ENCODE measurements around the gene PRAME.
"Not testable (repeated sequence)": the region's sequence is repeated elsewhere in the genome, so short reads cannot be mapped to it uniquely, and the experiment has no call there.

Gene PRAME

DNA sequence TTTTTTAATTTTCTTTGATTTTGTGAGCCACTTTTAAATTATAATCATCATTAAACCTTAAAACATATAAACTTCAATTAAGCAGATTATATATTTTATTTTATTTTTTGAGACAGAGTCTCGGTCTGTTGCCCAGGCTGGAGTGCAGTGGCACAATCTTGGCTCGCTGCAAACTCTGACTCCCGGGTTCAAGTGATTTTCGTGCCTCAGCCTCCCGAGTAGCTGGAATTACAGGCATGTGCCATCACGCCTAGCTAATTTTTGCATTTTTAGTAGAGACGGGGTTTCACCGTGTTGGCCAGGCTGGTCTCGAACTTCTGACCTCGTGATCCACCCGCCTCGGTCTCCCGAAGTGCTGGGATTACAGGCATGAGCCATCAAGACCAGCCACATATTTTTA, 22.5 kb upstream of the PRAME start:
- not testable (repeated sequence) for DNase-seq (ENCODE audit: extremely low read depth in 1 of 2, low read depth in 1 of 2)

- DNase-seq (ENCODE audit: extremely low read depth in 1 of 2, low read depth in 1 of 2) = no peak
These were observed 21.0 kb upstream of the PRAME start for GRCh38 chr22:22579869-22580604.

DNA sequence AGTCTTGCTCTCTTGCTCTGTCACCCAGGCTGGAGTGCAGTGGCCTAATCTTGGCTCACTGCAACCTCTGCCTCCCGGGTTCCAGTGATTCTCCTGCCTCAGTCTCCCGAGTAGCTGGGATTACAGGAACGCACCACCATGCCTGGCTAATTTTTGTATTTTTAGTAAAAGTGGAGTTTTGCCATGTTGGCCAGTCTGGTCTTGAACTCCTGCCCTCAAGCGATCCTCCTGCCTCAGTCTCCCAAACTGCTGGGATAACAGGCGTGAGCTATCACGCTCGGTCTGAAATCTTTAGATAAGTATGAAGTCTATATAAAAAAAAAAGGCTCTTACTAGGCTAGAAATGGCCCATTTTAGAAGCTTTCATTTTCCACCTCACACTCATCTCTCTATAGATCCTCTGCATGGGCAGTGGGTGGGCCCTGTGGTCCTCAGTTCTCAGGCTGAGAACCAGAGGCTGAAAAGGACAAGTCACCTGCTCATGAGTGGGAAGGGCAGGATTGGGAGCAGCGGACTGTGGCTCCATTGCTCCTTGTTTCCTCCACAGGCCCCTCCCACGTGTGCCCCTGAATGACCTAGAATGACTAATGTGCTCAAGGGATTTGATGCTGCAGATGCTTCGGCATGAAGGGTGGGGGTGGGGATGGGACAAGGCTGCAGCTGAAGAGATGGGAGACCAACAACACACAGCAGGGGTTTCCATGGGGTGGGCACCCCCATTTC, 19.8 kb upstream of the PRAME start:
- no peak for DNase-seq (ENCODE audit: extremely low read depth in 1 of 2, low read depth in 1 of 2)

DNA sequence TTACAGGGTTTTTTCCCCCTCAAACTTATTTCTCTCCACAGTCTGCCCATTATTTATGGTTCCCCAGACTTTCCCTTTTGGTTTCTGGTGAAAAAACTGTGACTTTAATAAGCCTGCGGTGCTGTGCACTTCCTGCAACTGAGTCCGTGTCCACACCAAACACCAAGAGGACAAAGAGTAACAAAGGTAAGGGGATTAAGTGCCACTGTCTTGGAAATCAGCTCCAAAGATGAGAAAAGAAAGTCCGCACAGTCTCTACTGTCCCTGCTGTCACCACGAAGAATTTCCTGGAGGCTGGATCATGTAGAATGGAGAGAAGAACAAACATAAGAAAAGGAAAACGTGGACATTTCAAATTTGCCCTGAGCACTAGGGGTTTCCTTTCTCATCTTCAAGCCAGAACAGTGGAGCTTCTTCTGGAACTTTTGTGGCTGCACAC, 17.9 kb upstream of the PRAME start:
- DNase-seq (ENCODE audit: extremely low read depth in 1 of 2, low read depth in 1 of 2) = no peak

DNA sequence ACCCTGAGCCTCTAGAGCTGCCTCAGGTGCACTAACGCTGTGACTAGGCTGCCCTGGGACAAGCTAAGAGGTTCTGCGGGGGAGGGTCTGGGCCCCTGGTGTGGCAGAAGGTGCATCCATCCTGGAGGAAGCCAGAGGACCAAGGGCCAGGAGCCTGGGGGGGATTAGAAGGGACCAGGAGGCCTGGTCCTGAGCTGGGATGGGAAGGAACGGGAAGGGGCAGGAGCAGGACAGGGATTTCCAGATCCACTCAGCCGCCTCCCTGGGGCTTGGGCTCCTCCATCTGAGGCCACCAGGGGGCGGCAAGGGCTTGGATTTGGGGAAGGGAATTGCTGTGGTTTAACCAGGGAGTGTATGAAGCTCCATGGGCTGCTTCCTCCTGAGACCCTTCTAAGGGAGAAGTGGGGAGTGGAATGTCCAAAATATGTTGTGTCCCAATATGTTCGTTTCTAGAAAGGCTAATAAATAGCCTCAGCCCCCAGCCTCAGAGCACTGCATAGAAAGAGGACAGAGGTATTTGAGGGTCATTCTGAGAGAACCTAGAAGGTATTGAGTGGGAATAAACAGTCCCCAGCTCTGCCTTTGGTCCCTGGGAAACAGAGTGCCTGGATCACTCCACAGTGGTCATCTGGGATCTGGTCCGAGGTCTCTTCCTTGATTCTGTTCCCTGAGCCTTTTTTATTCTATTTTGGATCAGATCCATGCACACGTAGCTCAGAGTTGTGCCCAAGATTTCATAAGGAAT, 17.4 kb upstream of the PRAME start:
- DNase-seq (ENCODE audit: extremely low read depth in 1 of 2, low read depth in 1 of 2) = no peak

DNA sequence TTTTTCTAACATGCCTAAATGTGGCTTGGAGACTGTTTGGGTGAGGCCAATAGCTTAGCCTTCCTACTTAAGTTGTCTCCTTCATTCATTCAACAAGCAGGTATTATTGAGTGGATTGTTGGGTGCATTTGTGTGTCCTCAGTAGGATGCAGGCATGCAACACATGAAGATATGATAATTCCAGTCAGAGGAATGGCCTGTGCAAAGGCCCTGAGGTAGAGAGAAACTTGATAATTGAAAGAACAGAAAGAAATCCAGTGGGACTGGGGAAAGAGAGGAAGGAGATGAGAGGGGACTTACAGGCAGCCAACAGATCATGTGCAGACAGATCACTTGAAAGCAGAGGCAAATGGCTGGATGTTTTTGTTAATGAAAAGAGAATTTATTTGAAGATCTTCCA, 15.3 kb upstream of the PRAME start:
- DNase-seq (ENCODE audit: extremely low read depth in 1 of 2, low read depth in 1 of 2) = no peak

GRCh38 chr22:22573047-22573889, 14.2 kb upstream of the PRAME start:
- DNase-seq (ENCODE audit: extremely low read depth in 1 of 2, low read depth in 1 of 2) = no peak

DNA sequence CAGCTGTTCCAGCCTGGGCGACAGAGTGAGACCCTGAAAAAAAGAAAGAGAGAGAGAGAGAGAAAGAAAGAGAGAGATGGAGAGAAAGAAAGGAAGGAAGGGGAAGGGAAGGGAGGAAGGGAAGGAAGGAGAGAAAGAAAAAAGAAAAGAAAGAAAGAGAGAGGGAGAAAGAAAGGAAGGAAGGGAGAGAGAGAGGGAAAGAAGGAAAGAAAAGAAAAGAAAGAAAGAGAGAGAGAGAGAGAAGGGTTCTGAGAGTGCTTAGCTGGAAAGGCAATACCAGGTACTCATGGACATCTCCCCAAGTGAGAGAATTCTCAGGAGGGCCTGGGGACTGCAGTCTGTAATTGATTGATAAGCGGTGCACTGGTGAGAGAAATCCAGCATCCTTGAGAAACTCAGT, 12.8 kb upstream of the PRAME start:
- DNase-seq (ENCODE audit: extremely low read depth in 1 of 2, low read depth in 1 of 2) = no peak

DNA sequence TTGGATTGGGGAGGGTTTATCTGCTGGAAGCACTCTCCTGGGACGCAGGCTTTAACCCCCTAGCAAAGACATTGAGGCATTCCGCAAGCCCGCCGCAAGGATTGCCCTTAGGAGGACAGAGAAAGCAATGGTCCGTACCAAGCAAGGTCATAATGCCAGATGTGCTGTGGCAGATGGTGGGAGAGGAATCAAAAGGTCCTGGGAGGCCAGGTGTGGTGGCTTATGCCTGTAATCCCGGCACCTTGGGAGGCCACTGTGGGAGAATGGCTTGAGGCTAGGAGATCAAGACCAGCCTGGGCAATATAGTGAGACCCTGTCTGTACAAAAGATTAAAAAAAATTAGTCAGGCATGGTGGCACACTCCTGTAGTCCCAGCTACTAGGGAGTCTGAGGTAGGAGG, 12.4 kb upstream of the PRAME start:
- no peak for DNase-seq (ENCODE audit: extremely low read depth in 1 of 2, low read depth in 1 of 2)

DNA sequence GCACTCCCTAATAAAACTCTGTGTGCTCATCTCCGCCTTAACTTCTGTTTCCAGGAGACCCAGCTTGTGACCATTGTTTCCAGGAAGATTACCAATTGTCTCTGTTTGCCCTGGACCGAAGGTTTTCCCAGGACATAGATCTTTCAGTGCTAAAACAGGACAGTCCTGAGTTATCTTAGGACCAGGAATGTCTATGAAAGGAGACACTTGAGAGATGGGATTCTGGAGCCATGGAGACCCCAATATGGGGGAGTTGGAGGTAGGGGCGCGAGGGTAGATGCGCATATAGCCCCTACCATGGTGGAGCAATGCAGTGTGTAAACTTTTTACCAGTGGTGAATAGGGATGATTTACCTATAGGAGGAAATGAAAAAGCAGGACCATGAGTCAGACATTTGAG, 10.2 kb upstream of the PRAME start:
- no peak for DNase-seq (ENCODE audit: extremely low read depth in 1 of 2, low read depth in 1 of 2)

DNA sequence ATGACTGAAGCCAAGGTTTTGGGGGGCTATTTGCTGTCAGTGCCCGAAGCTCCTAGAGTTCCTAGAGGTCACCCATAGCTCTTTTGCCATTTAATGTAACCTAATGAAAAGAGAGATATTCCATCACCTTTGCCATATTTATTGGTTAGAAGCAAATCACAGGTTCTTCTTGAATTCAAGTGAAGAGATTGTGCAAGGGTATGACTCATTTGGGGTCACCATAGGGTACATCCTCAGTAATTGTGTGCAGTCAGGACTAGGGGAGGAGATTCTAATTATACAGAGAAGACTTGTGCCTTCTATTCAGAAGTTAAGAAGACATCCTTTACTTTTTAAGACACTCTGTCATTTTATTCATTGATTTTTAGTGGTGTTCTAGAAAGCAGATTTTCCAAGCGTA, 6.9 kb upstream of the PRAME start:
- no peak for DNase-seq (ENCODE audit: extremely low read depth in 1 of 2, low read depth in 1 of 2)

DNA sequence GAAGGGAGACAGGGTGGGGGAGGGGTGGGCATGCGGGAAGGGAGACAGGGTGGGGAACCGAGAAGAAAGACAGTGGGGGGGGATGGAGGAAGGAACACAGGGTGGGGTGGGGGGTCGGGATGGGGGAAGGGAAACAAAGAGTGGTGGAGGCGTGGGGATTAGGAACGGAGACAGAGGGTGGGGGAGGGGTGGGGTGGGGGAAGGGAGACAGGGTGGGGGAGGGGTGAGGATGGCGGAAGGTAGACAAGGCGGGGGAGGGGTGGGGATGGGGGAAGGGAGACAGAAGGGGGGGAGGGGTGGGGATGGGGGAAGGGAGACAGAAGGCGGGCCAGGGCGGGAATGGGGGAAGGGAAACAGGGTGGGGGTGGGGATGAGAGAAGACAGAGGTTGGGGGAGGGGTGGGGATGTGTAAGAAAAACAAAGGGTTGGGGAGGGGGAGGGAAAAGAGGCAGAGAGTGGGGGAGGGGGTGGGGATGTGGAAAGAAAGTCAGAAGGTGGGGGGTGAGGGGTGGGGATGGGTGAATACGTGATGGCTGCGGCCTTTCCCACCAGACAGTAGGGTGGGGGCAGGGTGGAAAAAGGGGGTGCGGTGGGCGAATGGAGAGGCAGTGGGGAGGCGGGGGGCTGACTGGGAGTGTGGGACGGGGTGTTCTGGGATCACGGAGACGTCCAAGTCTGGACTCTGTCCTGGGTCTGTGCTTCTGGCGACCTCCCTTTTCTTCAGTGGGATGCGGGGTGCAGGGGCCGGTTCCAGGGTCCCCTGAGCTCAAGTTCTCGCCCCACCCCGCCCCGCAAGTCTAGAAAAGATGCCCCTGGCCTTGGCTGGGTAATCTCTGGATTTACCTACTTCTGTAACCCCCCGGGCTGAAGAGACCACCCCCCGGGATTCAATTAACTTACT, 744 bp downstream of the PRAME start:
- DNase-seq (ENCODE audit: extremely low read depth in 1 of 2, low read depth in 1 of 2) = no peak

- no peak for DNase-seq (ENCODE audit: extremely low read depth in 1 of 2, low read depth in 1 of 2)
These were observed 1.8 kb downstream of the PRAME start for GRCh38 chr22:22556995-22557925.

DNA sequence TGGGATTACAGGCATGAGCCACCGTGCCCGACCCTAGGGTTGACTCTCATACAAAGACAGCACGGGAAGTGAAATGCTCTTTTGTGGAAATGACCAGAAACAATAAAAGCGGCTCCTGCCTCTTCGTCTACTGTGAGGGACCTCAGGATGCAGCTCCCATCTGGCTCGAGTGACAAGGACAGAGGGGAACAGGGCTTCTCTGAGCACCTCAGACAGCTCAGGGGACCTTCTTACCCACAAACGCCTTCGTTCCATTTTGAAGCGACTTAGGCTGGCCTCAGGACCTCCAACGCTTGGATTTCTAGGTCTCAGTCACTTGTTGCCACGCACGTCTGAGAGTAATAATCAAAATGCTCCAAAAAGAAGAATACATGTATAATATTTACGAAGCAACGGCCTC, 2.5 kb downstream of the PRAME start:
- no peak for DNase-seq (ENCODE audit: extremely low read depth in 1 of 2, low read depth in 1 of 2)

GRCh38 chr22:22555596-22555995, 3.5 kb downstream of the PRAME start:
- no peak for DNase-seq (ENCODE audit: extremely low read depth in 1 of 2, low read depth in 1 of 2)

- no peak for DNase-seq (ENCODE audit: extremely low read depth in 1 of 2, low read depth in 1 of 2)
These were observed 4.3 kb downstream of the PRAME start for GRCh38 chr22:22554587-22555284.

GRCh38 chr22:22553735-22554586, 5.1 kb downstream of the PRAME start:
- DNase-seq (ENCODE audit: extremely low read depth in 1 of 2, low read depth in 1 of 2) = no peak

Measured in stimulated activated CD8-positive, alpha-beta memory T cell treated with anti-CD3 and anti-CD28 coated beads, Interleukin-7, amount 100 ng/mL, for 48 hours (primary cell).